ENCODE data around the gene FOXQ1. TPM values are rescaled to one million over a fixed set of nuclear protein-coding genes. Genes with fewer than 3 reads are reported as not detected.

Gene FOXQ1
- total and polyA plus RNA-seq, 2 of the 13 experiments (the other 11 are each of a cell fraction or from before 2014, with no cell fraction given), result 35.2 to 39.8 TPM

DNA sequence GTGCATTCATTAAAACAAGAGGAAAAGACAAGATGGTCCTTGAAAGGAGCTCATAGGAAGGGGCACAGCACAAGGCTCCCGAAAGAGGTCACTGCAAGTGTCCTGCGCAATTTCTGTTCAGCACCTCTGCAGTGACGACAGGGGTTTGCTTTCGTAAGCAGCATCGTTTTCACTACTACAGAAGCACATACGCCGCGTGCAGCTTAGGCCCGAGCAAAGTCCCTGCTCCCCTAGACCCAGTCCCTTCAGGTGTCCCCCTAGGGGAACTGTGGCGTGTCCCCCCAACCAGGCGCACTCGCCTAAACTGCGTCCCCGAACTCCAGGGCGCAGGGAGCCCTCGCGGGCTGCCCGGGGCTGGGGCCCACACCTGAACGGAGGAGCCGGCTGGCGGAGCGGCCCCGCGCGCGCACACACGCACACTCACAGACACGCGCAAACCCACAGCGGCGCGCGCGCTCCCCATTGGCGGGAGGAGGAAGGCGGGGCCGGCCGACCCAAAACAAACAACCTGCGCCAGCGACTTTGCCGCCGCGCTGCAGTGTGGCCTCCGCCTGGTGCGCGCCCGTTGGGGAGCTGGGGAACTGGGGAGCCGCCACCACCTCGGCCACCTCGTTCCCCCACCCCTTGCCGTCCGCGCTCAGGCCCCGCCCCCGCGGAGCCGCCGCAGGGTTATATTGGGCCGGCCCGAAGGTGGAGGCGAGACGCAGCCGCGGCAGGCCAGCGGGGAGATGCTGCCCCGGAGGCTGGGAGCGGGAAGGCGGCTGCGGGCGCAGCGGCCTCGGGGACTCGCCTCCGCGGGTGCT is at the start of gene FOXQ1 (continued):
- TF ChIP-seq ZNF749 (CRISPR knock-in tag; IDR thresholded peaks at IDR 0.05; ENCODE audit: borderline replicate concordance) (peak; percentile 91; the same call in 1 of the 2 replicates), FLYWCH1 (CRISPR knock-in tag; IDR thresholded peaks at IDR 0.05) (no peak), CC2D1A (CRISPR knock-in tag; IDR thresholded peaks at IDR 0.05) (no peak), ZBTB1 (CRISPR knock-in tag; IDR thresholded peaks at IDR 0.05; ENCODE audit: borderline replicate concordance) (peak; percentile 73; the same call in 1 of the 2 replicates), ZNF672 (CRISPR knock-in tag; IDR thresholded peaks at IDR 0.05) (0 out of 2 replicates have a peak, but pooled peaks have one; percentile 8), TGIF2 (CRISPR knock-in tag; IDR thresholded peaks at IDR 0.05) (peak; percentile 97), ZNF580 (CRISPR knock-in tag; IDR thresholded peaks at IDR 0.05; ENCODE audit: borderline replicate concordance, low read depth) (peak; percentile 81; the same call in 1 of the 2 replicates), CBX2 (IDR thresholded peaks at IDR 0.05; ENCODE audit: low read depth, low read length) (no peak), CBX2 (CRISPR knock-in tag; IDR thresholded peaks at IDR 0.05; ENCODE audit: low read depth) (no peak), PITX1 (CRISPR knock-in tag; IDR thresholded peaks at IDR 0.05) (peak; percentile 35; the same call in 1 of the 2 replicates), KDM5A (IDR thresholded peaks at IDR 0.05; ENCODE audit: borderline replicate concordance, low read length) (peak; percentile 53; the same call in 1 of the 2 replicates), TCF12 (IDR thresholded peaks at IDR 0.05) (no peak), TCF12 (CRISPR knock-in tag; IDR thresholded peaks at IDR 0.05) (peak; percentile 99), ZFYVE20 (CRISPR knock-in tag; IDR thresholded peaks at IDR 0.05; ENCODE audit: borderline replicate concordance, low read depth) (0 out of 2 replicates have a peak, but pooled peaks have one; percentile 56), CAMTA2 (CRISPR knock-in tag; IDR thresholded peaks at IDR 0.05; ENCODE audit: borderline replicate concordance) (peak; percentile 78; the same call in 1 of the 2 replicates), ZNF841 (CRISPR knock-in tag; IDR thresholded peaks at IDR 0.05; ENCODE audit: borderline replicate concordance) (peak; percentile 87; the same call in 1 of the 2 replicates), FOXA3 (CRISPR knock-in tag; IDR thresholded peaks at IDR 0.05) (peak; percentile 94), TMF1 (CRISPR knock-in tag; IDR thresholded peaks at IDR 0.05; ENCODE audit: low read depth) (peak; percentile 97), ETV5 (CRISPR knock-in tag; IDR thresholded peaks at IDR 0.05; ENCODE audit: borderline replicate concordance) (peak; percentile 52), ZNF430 (CRISPR knock-in tag; IDR thresholded peaks at IDR 0.05) (peak; percentile 93; the same call in 1 of the 2 replicates), ZNF556 (CRISPR knock-in tag; IDR thresholded peaks at IDR 0.05; ENCODE audit: borderline replicate concordance) (no peak), FOXM1 (CRISPR knock-in tag; IDR thresholded peaks at IDR 0.05) (0 out of 2 replicates have a peak, but pooled peaks have one; percentile 36)
- TF ChIP-seq, protein P1, sequence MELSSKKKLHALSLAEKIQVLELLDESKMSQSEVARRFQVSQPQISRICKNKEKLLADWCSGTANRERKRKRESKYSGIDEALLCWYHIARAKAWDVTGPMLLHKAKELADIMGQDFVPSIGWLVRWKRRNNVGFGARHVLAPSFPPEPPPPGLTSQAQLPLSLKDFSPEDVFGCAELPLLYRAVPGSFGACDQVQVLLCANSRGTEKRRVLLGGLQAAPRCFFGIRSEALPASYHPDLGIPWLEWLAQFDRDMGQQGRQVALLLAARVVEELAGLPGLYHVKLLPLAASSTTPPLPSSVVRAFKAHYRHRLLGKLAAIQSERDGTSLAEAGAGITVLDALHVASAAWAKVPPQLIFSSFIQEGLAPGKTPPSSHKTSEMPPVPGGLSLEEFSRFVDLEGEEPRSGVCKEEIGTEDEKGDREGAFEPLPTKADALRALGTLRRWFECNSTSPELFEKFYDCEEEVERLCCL (CRISPR knock-in tag; IDR thresholded peaks at IDR 0.05; ENCODE audit: borderline replicate concordance), result peak; percentile 82; the same call in 1 of the 2 replicates
- TF ChIP-seq, protein P2, sequence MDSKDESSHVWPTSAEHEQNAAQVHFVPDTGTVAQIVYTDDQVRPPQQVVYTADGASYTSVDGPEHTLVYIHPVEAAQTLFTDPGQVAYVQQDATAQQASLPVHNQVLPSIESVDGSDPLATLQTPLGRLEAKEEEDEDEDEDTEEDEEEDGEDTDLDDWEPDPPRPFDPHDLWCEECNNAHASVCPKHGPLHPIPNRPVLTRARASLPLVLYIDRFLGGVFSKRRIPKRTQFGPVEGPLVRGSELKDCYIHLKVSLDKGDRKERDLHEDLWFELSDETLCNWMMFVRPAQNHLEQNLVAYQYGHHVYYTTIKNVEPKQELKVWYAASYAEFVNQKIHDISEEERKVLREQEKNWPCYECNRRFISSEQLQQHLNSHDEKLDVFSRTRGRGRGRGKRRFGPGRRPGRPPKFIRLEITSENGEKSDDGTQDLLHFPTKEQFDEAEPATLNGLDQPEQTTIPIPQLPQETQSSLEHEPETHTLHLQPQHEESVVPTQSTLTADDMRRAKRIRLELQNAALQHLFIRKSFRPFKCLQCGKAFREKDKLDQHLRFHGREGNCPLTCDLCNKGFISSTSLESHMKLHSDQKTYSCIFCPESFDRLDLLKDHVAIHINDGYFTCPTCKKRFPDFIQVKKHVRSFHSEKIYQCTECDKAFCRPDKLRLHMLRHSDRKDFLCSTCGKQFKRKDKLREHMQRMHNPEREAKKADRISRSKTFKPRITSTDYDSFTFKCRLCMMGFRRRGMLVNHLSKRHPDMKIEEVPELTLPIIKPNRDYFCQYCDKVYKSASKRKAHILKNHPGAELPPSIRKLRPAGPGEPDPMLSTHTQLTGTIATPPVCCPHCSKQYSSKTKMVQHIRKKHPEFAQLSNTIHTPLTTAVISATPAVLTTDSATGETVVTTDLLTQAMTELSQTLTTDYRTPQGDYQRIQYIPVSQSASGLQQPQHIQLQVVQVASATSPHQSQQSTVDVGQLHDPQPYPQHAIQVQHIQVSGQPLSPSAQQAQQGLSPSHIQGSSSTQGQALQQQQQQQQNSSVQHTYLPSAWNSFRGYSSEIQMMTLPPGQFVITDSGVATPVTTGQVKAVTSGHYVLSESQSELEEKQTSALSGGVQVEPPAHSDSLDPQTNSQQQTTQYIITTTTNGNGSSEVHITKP (CRISPR knock-in tag; IDR thresholded peaks at IDR 0.05; ENCODE audit: low read depth), result peak; percentile 81
